ENCODE measurements around the gene ERH.
"Not testable (repeated sequence)": the region's sequence is repeated elsewhere in the genome, so short reads cannot be mapped to it uniquely, and the experiment has no call there.

GRCh38 chr14:69391400-69391799 lies 6.7 kb downstream of the ERH start:
- TF ChIP-seq POLR2A, CTCF (IDR thresholded peaks at IDR 0.05): not testable (repeated sequence)
